ENCODE measurements around the gene UBR4.
"Not testable (repeated sequence)": the region's sequence is repeated elsewhere in the genome, so short reads cannot be mapped to it uniquely, and the experiment has no call there.

UBR4 gene

DNA sequence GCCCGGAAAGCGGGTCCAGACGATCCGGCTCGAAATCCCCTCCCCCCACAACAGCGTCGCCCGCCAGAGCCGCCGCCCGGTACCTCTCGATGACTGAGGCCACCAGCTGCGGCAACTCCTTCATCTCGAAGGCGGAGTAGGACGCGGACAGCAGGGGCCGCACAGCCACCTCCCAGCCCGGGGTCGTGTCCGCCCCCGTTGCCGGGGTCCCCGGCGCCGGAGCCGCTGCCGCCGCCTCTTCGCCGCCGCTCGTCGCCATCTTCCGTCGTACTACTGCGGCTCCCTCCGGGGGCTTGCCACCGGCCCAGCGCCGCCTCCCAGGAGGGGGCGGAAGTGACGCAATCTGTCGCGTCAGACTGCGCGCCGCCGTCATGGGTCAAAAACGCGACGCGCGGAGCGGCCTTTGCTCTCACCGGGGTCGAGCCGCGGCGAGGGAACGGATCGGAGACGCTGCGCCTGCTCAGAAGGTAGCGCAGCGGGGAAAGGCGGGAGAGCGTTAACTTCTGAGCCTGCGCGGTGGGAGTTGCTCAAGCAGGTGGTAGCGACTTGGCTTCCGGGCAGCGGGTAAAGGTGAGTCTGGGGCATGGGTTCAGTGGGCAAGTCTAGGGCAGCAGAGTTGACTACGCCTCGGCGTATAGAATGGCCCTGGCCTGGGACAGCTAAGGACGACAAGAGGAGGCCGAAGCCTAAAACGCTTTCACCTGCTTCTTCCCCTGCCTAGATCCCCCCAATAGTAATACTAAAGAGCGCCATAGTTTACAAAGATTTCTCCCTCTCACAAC, at the start of gene UBR4:
Gene UBR4 (minus strand): TSS at position 277 of the 782 bp plus-strand sequence. CDS start 18 bp downstream, at position 259.
- peak; percentile 92 to 95 (median 94) for DNase-seq (ENCODE audit: low read depth in 3 of 3)

DNA sequence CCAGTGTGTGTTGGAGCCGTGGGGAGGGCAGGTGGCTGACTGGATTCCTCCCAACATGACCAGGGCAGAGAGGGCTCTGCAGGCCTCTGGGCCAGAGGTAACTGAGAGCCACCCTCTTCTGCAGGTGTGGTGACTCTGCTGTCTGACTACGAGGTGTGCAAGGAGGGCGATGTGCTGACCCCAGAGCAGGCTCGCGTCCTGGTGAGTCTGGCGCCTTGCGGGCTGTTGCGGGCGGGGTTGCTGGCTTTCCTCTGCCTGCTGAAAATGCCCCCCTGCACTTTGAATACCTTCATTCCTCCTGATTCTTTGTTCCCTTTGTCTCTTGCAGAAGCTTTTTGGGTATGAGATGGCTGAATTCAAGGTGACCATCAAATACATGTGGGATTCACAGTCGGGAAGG, 48.3 kb upstream of the UBR4 start:
- DNase-seq (ENCODE audit: low read depth in 3 of 3): no peak

GRCh38 chr1:19257178-19257914, 47.3 kb upstream of the UBR4 start:
- peak in 2 of 3 donors; percentile 10 to 16 for DNase-seq (ENCODE audit: low read depth in 3 of 3)

- not testable (repeated sequence) for DNase-seq (ENCODE audit: low read depth in 3 of 3)
Measured at GRCh38 chr1:19256301-19256700, 46.2 kb upstream of the UBR4 start.

GRCh38 chr1:19255288-19255687, 45.2 kb upstream of the UBR4 start:
- no peak for DNase-seq (ENCODE audit: low read depth in 3 of 3)

DNA sequence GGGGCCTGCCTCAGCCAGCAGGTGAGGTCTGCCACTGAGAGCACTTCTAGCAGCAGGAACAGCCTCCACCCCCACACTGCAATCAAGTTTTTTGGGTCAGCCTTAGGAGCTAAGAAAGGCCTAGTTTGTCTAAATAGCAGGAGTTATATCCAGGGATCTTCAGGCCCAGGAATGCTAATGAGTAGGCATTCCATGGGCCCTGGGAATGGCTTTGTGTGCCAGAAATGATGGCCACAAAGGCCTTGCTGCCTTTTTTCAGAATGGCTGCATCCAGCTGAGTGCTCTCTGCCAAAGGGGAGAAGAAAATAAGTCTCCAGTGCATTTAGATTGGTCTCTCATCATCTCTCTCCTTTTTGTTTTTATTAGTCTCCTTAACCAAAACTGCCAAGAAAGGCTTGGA, 44.4 kb upstream of the UBR4 start:
- no peak for DNase-seq (ENCODE audit: low read depth in 3 of 3)

- peak; percentile 80 to 94 (median 83) for DNase-seq (ENCODE audit: low read depth in 3 of 3)
Measured at GRCh38 chr1:19251305-19252196, 41.5 kb upstream of the UBR4 start, which contains the start of the genes EMC1 and MRTO4. Gene EMC1 (minus strand): TSS chr1:19251524. CDS start chr1:19251509, 15 bp downstream. Gene MRTO4 (plus strand): TSS chr1:19251805. CDS start chr1:19251836, 31 bp downstream.

GRCh38 chr1:19250629-19251304, 40.7 kb upstream of the UBR4 start:
- no peak for DNase-seq (ENCODE audit: low read depth in 3 of 3)

DNA sequence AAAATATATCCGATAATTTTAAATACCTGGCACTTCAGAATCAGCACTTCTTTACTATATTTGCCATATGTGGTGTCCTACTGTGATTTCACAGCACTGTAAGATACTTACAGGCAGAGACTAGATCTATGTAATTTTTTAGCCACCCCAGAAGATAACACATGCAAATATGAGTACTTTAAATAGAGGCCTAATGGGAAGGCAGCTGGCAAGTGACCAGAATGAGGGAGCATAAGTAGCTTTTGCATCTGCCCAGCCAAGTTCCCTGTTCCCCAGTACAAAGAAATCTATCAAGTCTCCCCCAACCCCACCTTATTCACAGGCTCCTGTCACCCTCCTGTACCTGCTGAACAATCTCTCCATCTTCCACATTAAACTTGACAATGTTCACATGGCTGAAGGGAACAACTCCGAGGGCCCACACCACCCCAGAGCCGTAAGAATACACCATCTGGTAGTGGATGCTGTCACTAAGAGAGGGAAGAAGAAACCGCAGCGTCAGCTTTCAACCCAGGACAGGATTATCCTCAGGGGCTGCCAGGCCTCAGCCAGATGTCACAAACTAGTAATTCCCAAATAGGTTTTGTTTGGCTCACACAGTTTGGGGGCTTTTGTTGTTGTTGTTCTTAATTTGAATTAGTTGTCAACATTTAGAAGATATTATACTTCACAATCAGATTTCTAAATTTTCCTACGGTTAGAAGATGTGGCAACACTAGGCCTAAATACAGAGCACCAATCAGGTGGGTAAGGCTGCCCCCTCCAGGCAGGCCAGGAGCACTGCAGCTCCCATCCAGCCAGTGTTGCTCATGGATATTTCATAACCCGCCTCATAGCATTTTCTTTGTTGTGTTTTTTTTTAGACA, 30.8 kb upstream of the UBR4 start:
- peak; percentile 35 to 65 (median 49) for DNase-seq (ENCODE audit: low read depth in 3 of 3)

DNA sequence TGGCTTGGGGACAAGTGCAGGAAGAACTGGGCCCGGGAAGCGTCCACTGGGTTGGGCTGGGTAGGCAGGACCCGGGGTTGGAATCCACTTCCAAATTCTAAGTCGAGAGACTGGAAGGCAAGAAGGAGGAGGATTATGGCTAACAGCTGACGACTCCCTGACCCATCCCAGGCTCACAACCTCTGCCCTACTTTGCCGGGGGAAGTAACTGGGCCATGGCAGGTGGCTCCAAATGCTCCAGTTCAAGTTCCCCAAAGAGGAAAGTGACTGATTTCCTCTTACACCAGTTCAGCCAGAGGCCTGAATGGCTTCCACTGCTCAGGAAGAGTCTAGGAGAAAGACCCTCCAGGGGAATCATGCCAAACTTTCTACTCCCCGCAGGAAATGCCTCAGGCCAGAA, 29.8 kb upstream of the UBR4 start:
- DNase-seq (ENCODE audit: low read depth in 3 of 3): no peak

DNA sequence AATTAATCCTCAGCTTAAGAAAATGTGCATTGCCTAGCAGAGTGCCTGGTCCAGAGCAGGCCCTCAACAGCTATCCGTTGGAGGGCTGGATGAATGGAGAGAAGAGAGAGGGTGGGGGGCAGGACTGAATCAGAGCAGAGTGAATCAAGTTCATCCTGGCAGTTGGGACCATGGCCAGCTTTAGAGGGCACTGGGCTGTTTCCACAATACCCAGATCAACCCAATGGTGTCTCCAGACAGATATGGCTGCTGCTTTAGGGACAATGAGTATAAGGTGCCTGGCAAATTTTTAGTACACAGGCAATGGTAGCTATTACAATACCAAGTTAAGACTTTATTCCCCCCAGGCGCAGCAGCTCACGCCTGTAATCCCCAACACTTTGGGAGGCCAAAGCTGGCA, 24.2 kb upstream of the UBR4 start:
- DNase-seq (ENCODE audit: low read depth in 3 of 3): no peak

- no peak for DNase-seq (ENCODE audit: low read depth in 3 of 3)
Measured at GRCh38 chr1:19232524-19232846, 22.4 kb upstream of the UBR4 start.

- not testable (repeated sequence) for DNase-seq (ENCODE audit: low read depth in 3 of 3)
Measured at GRCh38 chr1:19231736-19232523, 21.9 kb upstream of the UBR4 start.

- DNase-seq (ENCODE audit: low read depth in 3 of 3): no peak
Measured at GRCh38 chr1:19229828-19230325, 19.8 kb upstream of the UBR4 start.

- DNase-seq (ENCODE audit: low read depth in 3 of 3): no peak
Measured at GRCh38 chr1:19229229-19229628, 19.2 kb upstream of the UBR4 start.

DNA sequence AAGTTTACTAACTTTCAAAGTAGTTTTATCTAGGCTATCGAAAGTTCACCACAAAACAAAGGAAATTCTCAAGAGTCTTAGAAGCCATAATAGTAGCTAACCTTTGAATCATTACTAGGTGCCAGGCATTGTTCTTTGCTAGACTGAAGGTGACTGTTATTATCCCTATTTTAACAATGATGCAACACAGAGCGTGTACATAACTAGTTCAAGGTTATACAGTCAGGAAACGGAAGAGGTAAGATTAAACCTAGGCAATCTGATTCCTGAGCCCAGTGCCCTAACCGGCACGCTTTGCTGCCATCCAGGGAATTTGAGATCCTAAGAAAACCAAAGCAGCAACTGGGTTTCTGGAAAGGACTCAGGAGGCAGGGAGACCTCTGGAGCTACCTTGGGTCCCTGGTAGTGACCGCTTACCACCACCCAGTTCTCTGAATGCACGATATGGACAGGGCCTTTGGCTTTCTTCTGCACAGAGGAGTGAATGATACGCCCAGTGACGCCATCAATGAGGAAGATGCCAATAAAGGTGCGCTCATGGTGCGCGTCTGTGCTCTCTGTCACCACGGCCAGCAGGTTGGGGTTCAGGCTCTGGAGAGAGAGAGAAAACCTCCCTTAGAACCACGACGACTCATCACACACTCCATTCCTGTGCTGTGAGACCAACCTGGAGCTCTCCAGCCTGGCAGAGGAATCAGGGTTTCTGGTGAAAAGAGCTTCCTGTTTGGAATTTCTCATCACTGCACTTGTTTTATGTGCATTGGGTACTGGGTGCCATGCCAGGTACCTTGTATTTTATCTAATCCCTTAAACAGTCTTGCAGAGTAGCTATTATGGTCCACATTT, 13.1 kb upstream of the UBR4 start:
- no peak for DNase-seq (ENCODE audit: low read depth in 3 of 3)

GRCh38 chr1:19222573-19222972, 12.5 kb upstream of the UBR4 start:
- DNase-seq (ENCODE audit: low read depth in 3 of 3): no peak

DNA sequence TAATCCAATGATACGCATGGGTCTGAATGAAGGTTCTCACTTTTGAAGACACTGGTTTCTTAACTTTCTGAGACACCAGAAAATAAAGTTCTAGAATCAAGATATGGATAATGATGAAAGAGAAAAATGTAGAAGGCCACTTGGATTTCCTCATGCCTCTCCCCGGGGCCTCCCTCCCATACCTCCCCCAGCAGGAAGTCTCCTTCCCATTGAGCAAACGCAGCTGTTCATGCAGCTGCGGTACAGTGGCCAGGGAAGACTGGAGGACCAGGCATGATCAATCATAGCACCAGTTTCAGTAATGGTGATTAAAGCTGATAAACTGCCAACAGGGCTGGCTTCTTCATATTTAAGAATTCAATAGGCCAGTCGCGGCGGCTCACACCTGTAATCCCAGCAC, 10.9 kb upstream of the UBR4 start:
- no peak for DNase-seq (ENCODE audit: low read depth in 3 of 3)
